GM21737 (cell line): ENCODE measurements around the gene KCNJ6.
"Not testable (repeated sequence)": the region's sequence is repeated elsewhere in the genome, so short reads cannot be mapped to it uniquely, and the experiment has no call there.

Source experiments
- ATAC-seq: cut with Tn5 transposase; IDR thresholded peaks from one replicate; pipeline ENCODE4 v1.9.1; 2021; ENCODE audit warnings: mild to moderate bottlenecking, moderate library complexity; ENCODE audit not compliant: unreplicated experiment

KCNJ6 gene

DNA sequence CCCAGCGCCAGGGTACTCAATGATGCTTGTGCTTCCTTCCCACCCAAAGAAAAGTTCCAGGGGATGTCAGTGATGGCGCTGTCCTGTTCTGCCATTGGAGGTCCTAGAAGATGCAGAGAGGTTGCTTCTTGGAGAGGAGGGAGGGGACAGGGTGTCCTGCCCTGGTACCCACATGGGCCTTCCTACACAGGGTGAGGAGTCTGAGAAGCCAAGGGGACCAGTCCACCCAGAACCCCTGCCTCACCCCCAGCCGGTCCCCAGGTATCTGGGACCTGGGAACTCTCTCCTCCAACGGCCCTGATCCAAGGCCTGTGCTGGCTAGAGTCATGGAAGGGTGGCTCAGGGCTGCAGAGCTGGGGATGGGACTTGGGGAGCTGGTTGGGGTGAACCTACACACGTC lies 259.4 kb downstream of the KCNJ6 start:
- ATAC-seq, result no peak

DNA sequence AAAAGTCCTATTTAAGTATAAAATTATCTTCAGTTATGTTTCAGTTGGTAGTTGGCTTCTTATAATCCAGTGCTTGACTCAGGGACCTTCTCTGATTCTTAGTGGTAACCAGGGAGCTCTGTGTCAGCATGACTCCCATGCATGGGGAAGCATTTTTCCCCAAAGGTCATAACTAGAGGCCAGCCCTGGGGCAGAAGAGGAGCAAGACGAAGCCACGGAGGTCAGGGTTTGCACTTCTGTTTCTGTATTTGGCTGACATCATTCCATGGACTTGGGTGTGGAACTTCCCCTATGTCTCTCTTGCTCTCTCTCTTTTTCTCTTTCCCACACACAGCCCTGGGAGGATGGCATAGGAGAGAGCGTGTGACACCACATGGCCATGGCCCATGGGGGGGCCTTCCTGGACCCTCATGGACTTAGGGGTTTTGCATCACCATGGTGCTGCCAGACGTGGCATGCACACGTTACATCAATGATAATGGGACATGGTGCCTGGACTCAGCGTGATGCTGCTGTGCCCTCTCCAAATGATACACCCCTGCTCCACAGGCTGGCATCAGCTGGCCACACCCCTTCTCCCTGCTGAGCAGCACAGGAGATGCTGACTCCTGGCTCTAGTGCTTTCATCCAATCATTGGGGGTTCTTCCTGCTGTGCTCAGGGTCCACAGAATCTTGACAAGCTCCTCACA lies 260.5 kb downstream of the KCNJ6 start:
- no peak for ATAC-seq

DNA sequence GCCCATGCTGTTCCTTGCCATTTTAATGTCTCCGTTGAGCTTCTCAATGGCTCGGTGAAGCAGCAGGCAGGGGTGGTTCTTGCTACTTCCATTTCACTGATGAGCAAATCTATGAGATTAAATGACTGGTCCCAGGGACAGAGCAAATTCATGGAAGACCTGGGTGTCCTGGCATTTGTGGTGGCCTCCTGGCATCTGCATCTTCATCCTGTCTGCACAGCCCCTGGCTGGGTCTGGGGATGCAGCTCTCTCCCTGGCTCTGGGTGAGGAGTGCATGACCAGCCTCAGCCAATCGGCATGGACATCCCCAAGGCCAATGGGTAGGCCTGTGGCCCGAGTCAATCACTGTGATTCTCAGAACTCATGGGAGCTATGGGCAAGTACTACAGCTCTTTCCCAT lies 261.7 kb downstream of the KCNJ6 start:
- no peak for ATAC-seq

DNA sequence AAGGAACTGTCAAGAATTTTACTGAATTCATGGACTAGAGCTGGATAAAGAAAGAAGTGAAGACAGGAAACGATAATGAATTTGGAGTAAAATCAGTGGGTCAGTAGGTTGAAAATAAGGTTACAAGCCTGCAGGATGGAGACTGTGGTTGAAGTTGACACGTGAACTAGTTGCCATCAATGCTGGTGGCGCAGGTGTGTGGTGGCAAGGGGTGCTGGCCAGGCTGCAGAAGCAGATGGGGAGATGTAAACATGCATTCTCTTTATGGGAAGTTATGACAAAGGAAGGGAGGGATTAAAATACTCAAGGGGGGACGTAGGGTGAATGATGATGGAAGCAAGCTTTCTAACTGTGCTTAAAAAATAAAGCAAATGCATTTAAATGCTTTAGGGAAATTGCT lies 263.1 kb downstream of the KCNJ6 start:
- ATAC-seq, result no peak

DNA sequence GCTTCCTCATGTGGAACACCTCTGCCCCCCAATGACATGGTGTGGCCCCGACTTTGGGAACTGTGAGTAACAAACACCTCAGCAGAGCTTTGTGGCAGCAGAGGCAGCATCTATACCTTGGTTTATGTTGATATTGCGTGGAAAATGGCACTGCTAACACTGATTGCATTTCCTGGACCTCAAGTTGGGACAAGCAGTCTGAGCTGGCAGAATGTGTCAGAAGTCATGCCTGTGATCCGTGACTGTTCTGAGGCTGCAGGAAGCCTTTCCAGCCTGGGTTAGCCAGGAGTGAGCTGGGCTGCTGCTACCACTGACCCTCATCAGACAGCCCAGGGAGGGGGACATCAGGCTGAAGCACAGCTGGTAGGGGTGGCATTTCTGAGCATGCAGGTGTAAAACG lies 268.5 kb downstream of the KCNJ6 start:
- ATAC-seq, result no peak

DNA sequence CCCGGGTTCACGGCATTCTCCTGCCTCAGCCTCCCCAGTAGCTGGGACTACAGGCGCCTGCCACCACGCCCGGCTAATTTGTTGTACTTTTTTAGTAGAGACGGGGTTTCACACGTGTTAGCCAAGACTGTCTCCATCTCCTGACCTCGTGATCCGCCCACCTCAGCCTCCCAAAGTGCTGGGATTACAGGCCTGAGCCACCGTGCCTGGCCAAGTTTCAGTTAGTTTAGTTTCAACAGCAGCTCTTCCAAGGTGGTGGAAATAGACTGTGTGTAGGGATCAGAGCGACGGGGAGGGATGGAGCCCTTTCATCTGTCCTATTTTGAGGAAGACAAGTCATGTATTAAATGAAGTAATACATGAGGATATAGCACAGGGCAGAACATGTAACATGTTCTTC lies 269.5 kb downstream of the KCNJ6 start:
- not testable (repeated sequence) for ATAC-seq

DNA sequence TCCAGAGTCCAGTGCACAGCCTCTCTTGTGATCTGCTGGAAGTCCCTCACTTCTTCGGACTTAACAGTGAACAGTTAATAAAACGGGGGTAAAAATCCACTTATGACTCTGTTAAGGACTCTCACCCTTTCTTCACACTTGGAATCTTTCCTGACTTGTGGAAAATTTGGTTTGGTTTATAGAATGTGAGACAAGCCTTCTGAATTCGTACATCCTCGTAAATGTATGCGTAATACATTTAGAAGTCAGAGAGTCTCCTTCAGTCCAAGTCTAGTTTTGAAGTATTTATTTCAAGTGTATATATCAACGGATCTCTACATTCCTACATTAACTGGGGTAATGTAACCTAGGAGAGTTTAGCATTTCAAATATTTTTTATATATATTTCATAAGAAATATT lies 270.4 kb downstream of the KCNJ6 start:
- no peak for ATAC-seq

DNA sequence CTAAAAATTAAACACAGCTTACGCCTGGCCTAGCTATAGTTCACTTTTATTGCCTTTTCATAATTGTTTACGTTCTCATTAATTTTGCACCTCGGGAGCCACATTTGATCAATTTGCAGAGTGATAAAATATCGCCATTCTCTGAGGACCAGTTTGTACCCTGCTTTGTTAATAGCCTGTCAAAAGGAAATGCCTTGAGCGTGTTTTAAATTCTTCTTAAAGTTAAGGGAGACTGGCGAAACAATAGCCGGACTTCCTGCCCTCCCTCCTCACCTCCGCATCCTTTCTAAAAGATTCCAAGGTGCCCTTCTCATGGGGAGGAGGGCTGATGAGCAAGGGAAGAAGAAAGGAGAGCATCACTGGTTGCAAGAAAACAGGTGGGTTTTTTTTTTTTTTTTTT lies 271.6 kb downstream of the KCNJ6 start:
- ATAC-seq, result no peak

DNA sequence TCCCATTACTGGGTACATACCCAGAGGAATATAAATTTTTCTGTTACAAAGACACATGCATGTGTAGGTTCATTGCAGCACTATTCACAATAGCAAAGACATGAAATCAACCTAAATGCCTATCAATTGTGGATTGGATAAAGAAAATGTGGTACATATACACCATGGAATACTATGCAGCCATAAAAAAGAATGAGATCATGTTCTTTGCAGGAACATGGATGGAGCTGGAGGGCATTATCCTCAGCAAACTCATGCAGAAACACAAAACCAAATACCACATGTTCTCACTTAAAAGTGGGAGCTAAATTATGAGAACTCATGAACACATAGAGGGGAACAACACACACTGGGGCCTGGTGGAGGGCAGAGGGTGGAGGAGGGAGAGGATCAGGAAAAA lies 272.4 kb downstream of the KCNJ6 start:
- not testable (repeated sequence) for ATAC-seq

DNA sequence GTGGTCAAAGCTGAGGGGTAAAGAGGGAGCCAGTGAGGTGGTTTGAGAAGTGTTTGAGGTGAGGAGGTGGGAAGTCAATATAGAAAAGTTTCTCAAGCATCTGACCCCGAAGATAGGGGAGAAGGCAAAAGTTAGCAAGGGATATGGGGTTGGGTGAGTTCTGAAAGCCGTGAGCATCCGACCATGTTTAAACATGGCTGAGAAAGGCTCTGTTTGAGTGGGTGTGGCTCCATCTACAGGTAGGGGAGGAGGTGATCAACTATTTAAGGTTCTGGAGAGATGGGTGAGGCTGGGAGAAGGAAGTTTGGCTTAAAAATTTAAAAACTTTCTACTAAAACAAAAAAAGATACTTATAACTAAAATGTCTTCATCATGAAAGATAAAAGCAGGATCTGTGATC lies 273.8 kb downstream of the KCNJ6 start:
- ATAC-seq, result no peak

DNA sequence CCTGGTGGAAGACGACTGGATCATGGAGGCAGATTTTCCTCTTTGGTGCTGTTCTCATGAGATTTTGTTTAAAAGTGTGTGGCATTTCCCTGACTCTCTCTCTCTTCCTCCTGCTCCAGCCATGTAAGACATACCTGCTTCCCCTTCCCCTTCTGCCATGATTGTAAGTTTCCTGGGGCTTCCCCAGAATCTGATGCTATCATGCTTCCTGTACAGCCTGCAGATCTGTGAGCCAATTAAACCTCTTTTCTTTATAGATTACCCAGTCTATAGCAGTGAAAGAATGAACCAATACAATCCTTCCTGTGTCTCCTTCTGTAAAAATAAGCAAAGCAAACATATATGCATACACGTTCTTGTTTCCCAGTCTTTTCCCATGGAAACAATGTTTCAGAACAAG lies 276.5 kb downstream of the KCNJ6 start:
- no peak for ATAC-seq

DNA sequence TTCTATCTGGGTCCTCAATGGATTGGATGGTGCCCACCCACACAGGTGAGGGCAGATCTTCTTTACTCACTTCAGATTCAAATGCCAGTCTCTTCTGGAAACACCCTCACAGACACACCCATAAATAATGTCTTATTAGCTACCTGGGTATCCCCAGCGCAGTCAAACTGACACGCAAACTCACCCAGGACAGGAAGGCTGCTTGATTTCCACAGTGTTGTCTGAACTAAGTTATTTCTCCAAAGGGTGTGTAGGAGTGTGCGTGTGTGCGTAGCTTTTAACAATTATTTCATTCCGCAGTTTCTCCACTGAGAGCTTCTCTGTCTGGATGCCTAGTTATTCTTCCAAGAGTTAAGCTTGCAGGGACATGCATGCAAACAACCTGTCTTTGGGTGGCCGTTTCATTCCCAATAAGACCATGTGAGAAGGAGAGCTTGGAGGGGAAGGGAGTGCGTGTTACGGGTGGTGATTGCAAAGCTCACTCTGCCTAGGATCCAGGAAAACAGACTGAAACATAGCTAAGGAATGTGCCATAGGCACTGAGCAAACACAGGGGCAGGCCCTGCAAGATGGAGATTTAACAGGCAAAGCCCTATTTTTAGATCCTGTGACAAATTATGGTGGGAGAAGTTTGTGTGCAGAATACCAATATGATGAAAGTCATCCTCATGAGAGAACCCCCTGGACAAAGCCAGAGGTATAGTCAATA lies 280.0 kb downstream of the KCNJ6 start:
- ATAC-seq, result no peak

DNA sequence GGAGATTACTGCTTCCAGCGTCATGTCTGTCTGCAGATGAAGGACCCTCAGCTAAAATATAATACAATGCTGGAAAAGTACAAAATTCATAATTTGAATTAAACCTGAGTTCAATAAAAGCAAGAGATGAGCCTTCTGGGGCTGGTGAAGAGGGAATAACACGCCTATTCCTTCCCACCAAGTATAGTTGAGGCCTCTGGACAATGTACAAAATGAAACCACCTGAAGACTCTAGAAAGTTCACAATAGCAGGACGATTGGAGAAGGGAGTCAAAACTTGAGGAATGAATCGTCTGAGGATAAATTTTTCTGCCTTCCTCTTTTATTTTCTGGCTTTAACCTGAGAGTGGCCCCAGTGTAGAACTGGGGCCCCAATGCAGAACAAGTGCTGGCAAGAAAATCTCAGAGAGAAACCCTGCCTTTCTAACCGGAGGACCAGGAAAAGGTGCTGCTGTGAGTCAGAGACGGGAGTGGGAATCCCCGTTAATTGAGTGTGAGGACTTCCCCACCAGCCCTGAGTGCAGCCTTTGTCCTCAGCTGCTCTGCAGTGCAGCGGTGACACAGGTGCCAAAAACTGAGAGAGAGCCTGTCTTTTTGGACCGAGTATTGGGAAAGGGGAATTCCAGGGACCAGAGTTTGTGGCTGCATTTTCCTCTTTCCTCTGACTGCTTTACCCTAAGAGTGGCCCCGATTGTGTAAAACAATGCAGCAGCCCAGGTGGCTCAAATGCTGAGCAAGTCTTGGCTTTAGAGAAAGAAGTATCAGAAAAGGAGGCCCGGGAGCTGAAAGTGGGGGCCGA lies 284.7 kb downstream of the KCNJ6 start:
- ATAC-seq, result peak; percentile 69

DNA sequence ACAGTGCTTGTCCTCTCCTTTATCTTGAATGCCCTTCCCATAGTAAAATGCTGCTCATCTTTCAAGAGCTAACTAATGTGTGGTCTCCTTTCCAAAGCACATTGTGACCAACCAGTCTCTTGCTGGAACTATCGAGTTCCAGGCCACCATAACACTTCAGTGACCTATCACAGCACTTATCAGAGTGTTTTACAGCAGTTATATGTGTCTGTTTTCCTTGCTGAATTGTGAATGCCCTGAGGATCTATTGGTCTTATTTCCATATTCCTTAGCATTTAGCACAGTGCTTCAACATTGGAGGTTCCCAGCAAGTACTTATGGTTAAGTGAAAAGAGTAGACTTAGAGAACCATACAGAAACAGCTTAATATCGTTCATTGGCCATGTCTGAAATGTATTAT lies 285.4 kb downstream of the KCNJ6 start:
- ATAC-seq, result no peak

DNA sequence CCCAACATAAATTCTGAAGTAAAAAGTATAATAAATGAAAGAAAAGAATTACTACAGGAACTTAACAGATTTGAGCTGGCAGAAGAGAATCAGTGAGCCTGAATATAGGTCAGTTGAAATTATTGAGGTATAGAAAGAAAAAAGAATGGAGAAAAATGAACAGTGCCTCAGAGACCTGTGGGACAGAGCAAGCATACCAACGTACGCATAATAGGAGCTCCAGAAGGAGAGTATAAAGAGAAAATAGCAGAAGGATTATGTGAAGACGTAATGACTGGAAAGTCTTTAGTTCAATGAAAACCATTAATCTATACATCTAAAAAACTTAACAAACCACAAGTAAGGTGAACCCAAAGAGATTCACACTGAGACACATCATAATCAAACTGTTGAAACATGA lies 287.9 kb downstream of the KCNJ6 start:
- ATAC-seq, result no peak

DNA sequence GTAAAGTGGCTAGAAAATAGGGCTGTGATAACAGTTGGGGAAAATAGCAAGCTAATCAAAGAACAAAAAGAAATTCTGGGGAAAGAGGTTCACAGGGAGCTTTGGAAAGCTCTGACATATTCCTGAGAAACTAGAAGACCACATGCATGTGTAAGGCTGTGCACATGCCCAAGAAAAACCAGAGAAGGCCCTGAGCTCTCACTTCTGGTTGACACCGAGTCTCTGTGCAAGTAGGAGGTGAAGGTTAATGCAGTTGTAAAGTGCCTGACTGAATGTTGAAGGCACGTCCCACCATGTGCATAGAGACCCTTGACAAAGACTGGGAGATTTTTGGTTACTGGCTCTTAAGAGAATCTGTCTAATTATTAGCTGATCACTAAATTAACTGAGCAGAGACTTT lies 288.7 kb downstream of the KCNJ6 start:
- no peak for ATAC-seq

DNA sequence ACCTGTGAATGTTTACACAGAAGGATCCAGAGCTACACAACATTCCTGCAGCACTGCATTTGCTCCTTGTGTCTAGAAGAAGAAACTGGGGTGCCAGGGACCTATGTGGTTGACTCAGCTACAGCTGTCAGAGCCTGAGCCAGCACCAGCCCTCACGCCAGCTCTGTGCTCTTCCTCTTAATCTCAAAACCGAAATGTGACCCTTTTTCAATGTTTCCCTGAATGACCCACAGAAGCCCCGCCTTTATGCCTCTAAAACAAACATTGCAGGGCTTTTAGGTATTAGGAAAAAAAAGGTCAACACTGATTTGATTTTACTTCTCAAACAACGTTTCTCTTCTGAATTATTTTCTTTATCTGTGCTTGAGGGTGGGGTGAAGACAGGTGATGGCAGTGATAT lies 289.2 kb downstream of the KCNJ6 start:
- no peak for ATAC-seq

DNA sequence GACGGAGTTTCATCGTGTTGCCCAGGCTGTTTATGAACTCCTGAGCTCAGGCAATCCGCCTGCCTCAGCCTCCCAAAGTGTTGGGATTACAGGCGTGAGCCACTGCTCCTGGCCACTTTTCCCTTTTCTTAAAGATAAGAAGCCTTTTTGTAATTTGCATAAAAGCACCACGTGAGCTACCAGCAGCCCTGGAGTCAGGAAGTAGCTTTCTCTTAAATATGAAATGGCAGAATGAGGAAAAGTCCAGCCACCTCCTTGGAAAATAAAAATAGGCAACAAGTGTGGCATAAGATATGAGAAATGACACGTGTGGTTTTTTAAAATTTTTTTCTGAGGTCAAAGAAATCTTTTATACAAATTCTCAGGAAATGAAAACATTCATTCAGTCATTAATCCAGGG lies 289.9 kb downstream of the KCNJ6 start:
- ATAC-seq, result no peak

DNA sequence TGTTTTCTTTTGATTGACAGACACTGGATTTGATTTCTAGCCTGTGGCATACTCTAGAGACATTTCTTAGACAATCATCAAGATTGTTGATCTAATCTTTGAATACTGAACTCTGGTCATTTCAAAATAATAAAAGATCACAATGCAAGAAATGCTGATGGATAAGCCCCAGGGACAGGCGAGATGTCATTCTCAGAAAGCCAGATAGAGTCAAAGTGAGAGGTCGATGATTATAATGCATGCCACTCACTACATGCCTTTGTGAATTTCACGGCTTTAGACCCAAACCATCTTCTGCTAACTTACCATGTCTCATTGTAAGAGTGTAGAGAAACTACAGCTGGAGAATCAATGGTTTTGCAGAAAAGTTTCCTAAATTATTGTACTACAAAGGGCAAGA lies 292.6 kb downstream of the KCNJ6 start:
- no peak for ATAC-seq

DNA sequence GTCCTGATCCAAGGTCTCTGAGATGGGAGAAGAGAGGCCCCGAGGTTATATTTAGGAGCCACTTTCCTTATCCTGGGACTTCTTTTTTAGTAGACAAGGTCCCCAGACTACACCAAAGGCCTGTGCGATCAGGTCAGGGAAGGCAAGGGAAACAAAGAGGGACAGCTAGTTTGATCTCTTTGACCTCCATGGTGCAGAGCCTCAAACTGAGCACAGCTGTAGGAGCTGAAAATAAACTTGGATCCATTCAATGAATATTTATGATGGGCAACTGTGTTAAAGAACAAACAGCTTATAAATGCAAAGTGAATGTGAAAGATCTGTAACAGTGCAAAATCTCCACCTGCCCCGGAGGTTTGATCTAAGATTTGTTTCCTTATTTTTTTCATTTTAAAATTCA lies 293.1 kb downstream of the KCNJ6 start:
- no peak for ATAC-seq

DNA sequence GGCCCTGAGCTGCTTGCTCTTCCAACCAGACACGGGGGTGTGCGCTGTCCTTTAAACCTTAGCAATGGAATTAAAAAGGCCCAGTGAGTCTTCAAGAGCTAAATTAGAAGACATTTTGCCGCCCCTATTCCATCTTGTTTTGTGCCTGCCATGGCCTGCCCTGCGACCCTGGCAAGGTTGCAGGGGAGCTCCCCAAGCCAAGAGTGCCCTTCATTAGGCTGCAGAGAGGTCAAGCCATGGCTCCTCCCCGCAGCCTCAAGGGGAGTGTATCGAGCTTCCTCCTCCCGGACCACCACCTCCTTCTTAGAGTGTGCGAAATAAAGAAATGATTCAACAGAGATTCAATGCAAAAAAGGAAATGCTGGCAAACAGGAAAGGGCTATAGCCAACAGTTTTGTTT lies 293.5 kb downstream of the KCNJ6 start:
- no peak for ATAC-seq

DNA sequence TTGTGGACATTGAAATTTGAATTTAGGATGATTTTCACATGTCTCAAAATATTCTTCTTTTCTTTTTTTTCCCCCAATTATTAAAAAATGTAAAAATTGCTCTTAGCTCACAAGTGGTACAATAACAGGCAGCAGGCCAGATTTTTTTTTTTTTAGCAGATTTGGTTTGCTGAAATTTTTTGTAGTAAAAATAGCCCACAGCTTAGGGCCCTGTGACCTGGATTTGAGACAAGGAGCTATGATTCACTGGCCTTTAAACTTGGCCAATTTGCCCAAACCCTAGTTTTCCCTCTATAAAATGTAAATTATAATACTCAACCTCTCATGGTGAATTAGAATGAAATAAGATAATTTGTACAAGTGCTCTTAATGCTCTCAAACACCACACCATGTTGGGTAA lies 295.9 kb downstream of the KCNJ6 start:
- ATAC-seq, result no peak
